Measurements from ENCODE around the gene SOCS1.

SOCS1 gene

DNA sequence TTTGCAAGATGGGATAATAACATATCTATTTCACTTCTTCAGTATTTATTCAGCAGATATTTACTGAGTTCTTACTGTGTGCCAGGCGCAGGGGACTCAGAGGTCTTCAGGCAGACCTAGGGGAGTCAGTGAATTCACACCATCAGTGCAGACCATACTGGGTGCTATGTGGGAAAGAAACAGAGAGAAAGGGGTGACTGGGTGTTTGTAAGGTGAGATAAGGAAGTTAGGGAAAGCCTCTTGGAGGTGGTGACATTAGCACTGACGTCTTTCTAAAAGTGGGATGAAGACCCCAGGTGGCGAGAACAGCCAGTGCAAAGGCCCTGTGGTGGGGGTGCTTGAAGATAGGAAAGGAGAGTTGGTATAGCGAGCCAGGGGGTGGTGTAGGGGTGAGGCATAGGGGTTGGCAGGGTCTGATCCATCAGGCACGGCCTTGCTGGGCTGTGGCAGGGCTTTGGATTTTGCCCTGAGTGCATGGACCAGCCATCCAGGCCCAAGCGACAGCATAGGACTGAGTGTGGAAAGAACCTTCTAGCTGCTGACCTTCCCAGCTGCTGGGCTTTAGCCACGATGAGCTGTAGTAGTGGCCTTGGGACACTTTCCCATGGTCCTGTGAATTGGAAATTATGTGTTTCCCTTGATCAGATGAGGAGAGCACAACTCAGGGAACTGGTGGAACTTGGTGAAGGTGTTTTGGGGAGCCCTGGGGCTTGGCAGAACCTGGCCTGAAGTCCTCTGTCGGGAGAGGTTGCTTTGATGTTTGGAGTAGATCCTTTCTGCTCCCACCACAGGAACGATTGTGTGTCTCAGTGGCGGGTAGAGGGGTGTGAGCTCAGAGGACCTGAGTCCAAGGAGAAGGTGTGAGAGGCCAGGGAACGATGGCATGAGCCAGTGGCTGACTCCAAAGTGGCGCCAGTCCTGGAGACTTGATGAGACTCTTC, 3.9 kb upstream of the SOCS1 start:
- DNase-seq, result no peak

DNA sequence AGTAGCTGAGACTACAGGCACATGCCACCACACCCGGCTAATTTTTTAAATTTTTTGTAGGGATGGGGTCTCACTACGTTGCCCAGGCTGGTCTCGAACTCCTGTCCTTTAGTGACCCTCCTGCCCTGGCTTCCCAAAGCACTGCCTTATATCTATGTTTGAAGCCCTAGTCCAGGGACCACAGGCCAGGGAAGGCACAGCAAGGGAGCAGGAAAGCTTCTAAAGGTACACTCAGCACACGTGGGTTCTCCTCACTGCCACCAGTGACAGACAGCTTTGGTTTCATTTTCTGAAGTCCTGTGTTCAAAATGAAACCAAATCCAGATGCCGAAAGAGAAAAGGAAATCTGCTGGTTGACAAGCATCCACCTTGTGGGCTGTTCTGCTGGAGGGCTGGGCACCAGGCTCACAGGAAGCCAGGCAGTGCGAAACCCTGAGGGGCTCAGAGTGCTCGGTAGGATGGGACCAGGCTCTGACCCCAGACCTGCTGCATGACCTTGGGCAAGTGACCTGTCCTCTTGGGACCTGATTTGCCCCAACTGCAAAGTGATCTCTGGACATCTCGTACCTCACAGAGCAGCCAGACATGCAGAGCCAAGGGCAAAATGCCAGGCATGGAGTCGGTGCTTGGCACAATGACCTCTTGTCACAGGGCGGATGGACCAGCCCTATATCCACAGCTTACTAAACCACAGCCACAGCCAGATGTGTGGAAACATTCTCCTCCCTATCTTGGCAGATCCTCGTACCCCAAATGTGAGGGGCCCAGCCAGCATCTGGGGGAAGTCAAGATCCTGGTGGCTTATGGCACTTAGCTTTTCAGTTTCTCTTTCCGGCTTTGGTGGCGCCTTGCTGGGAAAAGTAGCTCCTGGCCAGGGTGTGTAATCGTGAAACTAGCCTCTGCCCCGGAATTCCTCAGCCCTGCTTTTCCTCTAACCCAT, 2.8 kb upstream of the SOCS1 start:
- DNase-seq, result no peak

DNA sequence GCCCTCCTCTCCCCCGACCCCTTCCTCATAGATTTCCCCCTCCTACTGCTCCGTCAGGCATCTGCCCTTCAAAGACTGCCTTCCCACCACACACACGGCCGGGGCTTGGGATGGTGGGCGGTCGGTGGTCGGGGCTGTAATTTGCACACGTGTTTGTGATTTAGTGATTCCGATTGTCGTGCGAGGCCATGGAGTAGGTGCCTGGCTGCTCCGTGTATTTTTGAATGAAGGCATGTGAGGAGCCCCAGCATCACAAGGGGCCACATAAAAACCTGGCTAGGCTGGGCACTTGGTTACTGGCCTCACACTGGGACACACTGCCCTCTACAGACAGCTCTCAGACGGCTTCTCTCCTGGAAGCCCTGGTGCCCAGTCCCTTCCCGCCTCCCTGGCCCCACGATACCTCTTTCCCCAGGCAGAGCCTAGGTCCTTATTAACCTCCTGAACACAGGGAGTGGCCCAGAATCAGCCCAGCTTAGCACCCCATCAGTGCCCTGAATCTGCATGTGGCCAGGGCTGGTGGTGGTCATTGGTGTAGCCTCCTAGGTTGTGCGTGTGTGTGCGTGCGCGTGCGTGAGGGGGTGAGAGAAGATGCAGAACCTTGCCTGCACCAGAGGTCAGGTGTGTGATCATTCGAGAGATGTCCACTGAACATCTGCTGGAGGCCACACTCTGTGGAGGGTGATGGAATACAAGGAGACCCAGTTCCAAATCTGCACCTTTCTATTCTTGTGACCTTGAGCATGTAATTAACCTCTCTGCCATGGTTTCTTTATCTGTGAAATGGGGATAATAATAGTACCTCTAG, 1.3 kb upstream of the SOCS1 start:
- peak; percentile 59 for DNase-seq

DNA sequence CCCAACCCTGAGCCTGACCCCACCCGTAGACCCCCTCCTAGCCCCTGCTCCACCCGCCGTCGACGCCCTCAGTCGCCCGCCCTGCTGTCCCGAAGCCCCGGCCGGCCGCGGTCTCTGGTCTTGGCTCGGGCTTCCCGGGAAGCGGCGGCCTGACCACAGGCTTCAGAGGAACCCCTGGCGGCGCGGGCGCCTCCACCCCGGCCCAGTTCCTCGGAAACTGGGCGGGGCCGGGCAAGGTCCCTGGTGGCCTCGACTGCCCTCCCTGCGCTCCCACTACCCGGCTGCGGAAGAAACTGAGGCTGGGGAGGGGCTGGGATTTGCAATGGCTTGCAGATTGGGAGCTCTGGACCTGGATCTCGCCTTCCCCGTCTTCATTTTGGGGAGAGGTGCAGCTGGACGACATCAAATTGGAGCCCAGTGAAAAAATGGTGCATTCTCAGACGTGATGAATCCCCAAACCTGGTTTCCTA, 692 bp upstream of the SOCS1 start:
- no peak for DNase-seq

DNA sequence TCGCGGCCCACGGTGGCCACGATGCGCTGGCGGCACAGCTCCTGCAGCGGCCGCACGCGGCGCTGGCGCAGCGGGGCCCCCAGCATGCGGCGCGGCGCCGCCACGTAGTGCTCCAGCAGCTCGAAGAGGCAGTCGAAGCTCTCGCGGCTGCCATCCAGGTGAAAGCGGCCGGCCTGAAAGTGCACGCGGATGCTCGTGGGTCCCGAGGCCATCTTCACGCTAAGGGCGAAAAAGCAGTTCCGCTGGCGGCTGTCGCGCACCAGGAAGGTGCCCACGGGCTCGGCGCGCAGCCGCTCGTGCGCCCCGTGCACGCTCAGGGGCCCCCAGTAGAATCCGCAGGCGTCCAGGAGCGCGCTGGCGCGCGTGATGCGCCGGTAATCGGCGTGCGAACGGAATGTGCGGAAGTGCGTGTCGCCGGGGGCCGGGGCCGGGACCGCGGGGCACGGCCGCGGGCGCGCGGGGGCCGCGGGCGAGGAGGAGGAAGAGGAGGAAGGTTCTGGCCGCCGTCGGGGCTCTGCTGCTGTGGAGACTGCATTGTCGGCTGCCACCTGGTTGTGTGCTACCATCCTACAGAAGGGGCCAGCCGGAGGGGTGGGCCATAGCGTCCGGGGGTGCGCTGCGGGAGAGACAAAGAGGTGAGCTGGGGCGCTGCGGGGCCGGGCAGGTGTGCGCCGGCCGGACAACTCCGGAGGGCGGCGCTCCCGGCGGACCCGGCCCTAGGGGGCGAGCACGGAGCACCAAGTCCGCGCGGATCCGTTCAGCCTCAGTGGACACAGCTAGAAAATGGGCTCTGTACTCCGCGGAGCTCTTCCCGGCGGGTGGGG, 879 bp downstream of the SOCS1 start:
- no peak for DNase-seq

GRCh38 chr16:11253995-11254912, 1.8 kb downstream of the SOCS1 start:
- DNase-seq, result no peak

GRCh38 chr16:11253009-11253994, 2.7 kb downstream of the SOCS1 start:
- DNase-seq, result no peak

GRCh38 chr16:11252482-11252931, 3.5 kb downstream of the SOCS1 start:
- DNase-seq, result no peak

DNA sequence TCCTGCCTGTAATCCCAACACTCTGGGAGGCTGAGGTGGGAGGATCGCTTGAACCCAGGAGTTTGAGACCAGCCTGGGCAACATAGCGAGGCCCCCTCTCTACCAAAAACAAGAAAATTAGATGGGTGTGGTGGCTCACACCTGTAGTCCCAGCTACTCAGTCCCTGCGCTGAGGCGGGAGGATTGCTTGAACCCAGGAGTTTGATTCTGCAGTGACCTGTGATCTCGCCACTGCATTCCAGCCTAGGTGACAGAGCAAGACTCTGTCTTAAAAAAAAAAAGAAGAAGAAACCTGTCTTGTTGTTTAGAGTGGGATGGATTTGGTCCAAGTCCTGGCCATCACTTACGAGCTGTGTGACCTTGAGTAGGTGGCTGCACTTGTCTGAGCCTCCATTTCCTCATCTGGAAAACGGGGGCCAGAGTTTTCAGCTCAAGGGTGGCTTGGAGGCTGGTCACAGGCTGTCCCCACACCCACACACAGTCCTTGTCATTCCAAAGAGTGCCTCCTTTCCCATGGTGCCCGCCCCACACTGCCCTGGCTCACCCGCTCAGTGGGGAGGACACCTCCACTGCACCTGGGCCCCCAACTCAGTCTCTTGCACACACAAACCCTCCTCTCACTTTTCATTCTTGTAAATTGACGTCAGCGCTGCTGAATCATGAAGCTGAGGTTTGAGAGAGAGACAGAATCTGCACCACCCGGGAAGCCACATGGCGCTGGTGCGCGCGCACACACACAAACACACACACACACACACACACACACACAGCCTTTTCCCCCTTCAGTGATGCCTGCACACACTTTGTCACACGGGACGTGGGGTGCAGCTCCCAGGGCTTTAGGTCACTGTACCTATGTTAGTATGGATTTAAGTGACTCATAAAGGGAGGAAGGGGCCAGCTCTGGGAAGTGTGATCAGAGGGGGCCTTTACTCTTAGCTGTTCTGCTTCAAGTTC, 4.2 kb downstream of the SOCS1 start:
- DNase-seq, result no peak

DNA sequence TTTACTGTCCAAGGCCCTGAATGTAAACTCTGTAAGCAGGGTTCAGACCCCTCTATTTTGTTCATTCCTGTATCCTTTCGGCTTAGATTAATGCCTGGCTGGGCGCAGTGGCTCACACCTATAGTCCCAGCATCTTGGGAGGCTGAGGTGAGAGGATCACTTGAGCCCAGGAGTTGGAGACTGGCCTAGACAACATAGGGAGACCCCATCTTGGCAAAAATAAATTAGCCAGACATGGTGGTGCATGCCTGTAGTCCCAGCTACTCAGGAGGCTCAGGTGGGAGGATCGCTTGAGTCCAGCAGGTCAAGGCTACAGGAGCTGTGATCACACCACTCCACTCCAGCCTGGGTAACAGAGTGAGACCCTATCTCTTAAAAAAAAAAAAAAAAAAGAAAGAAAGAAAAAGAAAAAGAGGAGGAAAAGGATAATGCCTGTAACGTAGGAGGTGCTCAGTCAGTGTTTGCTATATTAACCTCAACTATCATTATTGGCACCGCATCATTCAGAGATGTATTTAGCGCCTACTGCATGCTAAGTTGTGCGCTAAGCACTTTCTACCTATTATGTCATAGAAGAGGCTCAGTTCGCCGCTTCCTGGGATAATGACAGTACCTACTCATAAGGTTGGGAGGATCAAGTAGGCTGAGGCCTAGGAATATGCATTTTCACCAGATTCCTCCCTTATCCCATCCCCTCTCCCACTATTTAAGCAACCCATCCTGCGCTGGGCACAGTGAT, 5.0 kb downstream of the SOCS1 start:
- no peak for DNase-seq

DNA sequence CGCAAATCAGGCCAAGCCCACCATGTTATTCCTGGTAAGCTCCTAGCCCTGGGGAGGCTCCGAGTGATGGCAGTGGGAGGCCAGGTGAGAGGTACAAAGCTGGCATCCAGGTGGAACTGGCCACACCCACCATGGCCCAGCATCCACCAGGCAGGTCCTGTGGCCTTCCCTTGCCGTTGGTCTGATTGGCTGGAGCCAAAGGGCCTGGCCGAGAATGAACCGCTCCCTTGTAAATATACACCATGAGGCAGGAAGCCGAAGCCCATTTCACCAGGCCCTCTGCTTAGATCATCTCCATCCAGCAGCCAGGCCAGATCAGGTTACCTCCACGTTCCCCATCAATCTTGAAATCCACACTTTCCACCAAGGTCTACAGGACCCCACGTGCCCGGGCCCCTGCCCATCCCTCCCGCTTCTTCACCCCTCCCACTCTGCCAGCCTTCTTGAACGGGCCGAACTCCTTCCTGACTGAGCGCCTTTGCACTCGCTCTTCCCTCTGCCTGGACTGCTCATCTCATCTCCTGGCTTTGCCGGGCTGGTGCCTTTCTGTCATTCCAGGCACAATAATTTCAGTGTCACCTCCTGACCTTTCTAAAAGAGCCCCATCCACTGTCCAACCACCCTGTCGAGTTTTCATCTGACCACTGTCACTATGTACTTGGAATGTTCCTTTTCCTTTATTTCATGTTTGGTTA, 5.8 kb downstream of the SOCS1 start:
- no peak for DNase-seq

DNA sequence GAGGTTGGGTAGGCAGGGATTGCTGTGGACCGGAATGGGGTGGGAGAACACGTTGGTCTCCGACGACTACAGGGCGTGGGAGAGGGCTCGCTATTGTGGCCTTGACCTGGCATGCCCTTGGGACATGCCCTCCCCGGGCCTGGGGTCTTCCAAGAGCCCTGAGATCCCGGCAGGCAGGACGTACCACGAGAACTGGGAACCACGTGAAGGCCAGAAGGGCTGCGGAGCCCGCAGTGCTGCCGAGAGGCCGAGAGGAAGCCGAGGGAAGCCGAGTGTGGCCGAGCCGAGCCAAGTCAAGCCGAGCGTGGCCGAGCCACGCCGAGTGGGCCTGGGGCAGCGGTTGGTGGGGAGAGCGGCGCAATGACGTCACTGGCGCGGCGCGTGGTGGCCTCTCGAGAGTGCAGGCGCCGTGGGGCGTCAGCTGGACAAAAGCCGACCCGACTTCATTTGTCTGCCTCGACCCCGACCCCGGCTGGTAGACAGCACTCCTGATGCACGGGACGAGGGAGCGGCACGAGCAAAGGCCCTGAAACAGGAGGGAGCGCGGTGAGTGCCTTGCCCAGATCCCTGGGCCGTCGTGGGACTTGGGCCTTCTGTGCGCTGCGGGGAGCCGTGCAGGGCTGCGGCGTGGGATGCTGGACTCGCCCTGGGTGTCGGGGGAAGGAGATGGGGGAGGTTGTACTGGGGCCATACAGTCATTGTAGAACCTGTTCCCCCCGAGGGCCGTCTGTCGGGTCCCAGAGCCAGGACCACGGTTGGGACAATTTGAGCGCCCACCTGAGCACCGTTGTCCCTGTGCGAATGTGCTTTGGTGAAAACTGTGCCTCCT, 6.6 kb downstream of the SOCS1 start:
- DNase-seq, result no peak

GRCh38 chr16:11248133-11248532, 7.9 kb downstream of the SOCS1 start:
- no peak for DNase-seq

- DNase-seq, result no peak
Measured at GRCh38 chr16:11245988-11246387, 10.0 kb downstream of the SOCS1 start.

GRCh38 chr16:11245222-11245737, 10.7 kb downstream of the SOCS1 start:
- no peak for DNase-seq
